ENCODE data around the gene HBZ. TPM values are rescaled to one million over a fixed set of nuclear protein-coding genes. Genes with fewer than 3 reads are reported as not detected.
A peak's percentile ranks its signal among the peaks of the same experiment; 100 is the strongest.

HBZ gene
- total and polyA plus RNA-seq, 9 of the 15 experiments (the other 6 are each of a cell fraction or from before 2014, with no cell fraction given) = 58.0 to 610 (median 113) TPM

GRCh38 chr16:177981-178667 lies 25.7 kb downstream of the HBZ start (continued):
- TF ChIP-seq ZBTB11 (CRISPR knock-in tag; IDR thresholded peaks at IDR 0.05) = no peak
- no peak for TF ChIP-seq MBD2 (IDR thresholded peaks at IDR 0.05; ENCODE audit: borderline replicate concordance, low read depth)
- no peak for TF ChIP-seq ZNF699 (CRISPR knock-in tag; IDR thresholded peaks at IDR 0.05; ENCODE audit: insufficient replicate concordance)
- TF ChIP-seq ZBTB2 (IDR thresholded peaks at IDR 0.05) = 0 out of 2 replicates have a peak, but pooled peaks have one; percentile 33
- no peak for TF ChIP-seq RFX1 (IDR thresholded peaks at IDR 0.05)
- peak; percentile 21; the same call in 1 of the 2 replicates for TF ChIP-seq POLR2AphosphoS5 (IDR thresholded peaks at IDR 0.05; ENCODE audit: control insufficient read depth, insufficient read depth, low read depth, low read length)
- TF ChIP-seq ZBTB17 (CRISPR knock-in tag; IDR thresholded peaks at IDR 0.05) = no peak
- no peak for TF ChIP-seq TAF9B (IDR thresholded peaks at IDR 0.05; ENCODE audit: partially characterized antibody)
- TF ChIP-seq SRF (CRISPR knock-in tag; IDR thresholded peaks at IDR 0.05) = no peak
- TF ChIP-seq ZNF174 (CRISPR knock-in tag; IDR thresholded peaks at IDR 0.05) = no peak
- no peak for TF ChIP-seq CLOCK (CRISPR knock-in tag; IDR thresholded peaks at IDR 0.05; ENCODE audit: borderline replicate concordance)
- no peak for TF ChIP-seq CREB1 (IDR thresholded peaks at IDR 0.05)
- TF ChIP-seq CREB1 (CRISPR knock-in tag; IDR thresholded peaks at IDR 0.05) = no peak
- no peak for TF ChIP-seq ZNF79 (CRISPR knock-in tag; IDR thresholded peaks at IDR 0.05; ENCODE audit: low read depth)
- TF ChIP-seq ZNF384 (IDR thresholded peaks at IDR 0.05; ENCODE audit: low read depth, low read length) = no peak
- TF ChIP-seq MCM2 (IDR thresholded peaks at IDR 0.05; ENCODE audit: low read depth) = no peak
- peak; percentile 53; the same call in 1 of the 2 replicates for TF ChIP-seq NCOR1 (IDR thresholded peaks at IDR 0.05)
- TF ChIP-seq FOXA3 (CRISPR knock-in tag; conservative IDR thresholded peaks at IDR 0.05 in 1 of 2, IDR thresholded peaks at IDR 0.05 in 1 of 2) = peak; percentile 49 to 76
- no peak for TF ChIP-seq TOE1 (IDR thresholded peaks at IDR 0.05; ENCODE audit: borderline replicate concordance)
- TF ChIP-seq TOE1 (CRISPR knock-in tag; IDR thresholded peaks at IDR 0.05; ENCODE audit: borderline replicate concordance, low read depth) = no peak
- peak; percentile 41; the same call in 1 of the 2 replicates for TF ChIP-seq FOSL1 (tag; conservative IDR thresholded peaks at IDR 0.05)
